ENCODE results near the gene HSPB9.
"Not testable (repeated sequence)": the region's sequence is repeated elsewhere in the genome, so short reads cannot be mapped to it uniquely, and the experiment has no call there.

Gene HSPB9

GRCh38 chr17:42142371-42142896 lies 19.8 kb downstream of the HSPB9 start:
- TF ChIP-seq CTCF (IDR thresholded peaks at IDR 0.05; ENCODE audit: low read depth, low read length) = no peak
- no peak for TF ChIP-seq POLR2A (IDR thresholded peaks at IDR 0.05; ENCODE audit: extremely low read depth, insufficient read length)
- no peak for TF ChIP-seq MYC (IDR thresholded peaks at IDR 0.05; ENCODE audit: low read depth, low read length)
- TF ChIP-seq MAX (IDR thresholded peaks at IDR 0.05; ENCODE audit: low read depth, low read length) = no peak
- no peak overlapping the region for H3K4me3 ChIP-seq (ENCODE audit: low read depth, low read length)
- no peak for DNase-seq (ENCODE audit: low read depth)

GRCh38 chr17:42143138-42143537 lies 20.5 kb downstream of the HSPB9 start:
- not testable (repeated sequence) for DNase-seq (ENCODE audit: low read depth); H3K4me3 ChIP-seq (ENCODE audit: low read depth, low read length)

- DNase-seq (ENCODE audit: low read depth) = no peak
- TF ChIP-seq CTCF (IDR thresholded peaks at IDR 0.05; ENCODE audit: low read depth, low read length) (no peak), MAX (IDR thresholded peaks at IDR 0.05; ENCODE audit: low read depth, low read length) (no peak)
- no peak overlapping the region for H3K4me3 ChIP-seq (ENCODE audit: low read depth, low read length)
Observed at GRCh38 chr17:42146911-42147607, 24.5 kb downstream of the HSPB9 start.

GRCh38 chr17:42153919-42154742 lies 31.5 kb downstream of the HSPB9 start:
- no peak for TF ChIP-seq CTCF (IDR thresholded peaks at IDR 0.05; ENCODE audit: low read depth, low read length)
- no peak for TF ChIP-seq MAX (IDR thresholded peaks at IDR 0.05; ENCODE audit: low read depth, low read length)
- no peak for TF ChIP-seq MYC (IDR thresholded peaks at IDR 0.05; ENCODE audit: low read depth, low read length)
- no peak for TF ChIP-seq POLR2A (IDR thresholded peaks at IDR 0.05; ENCODE audit: extremely low read depth, insufficient read length)
- peak overlapping the region; percentile 99 for H3K4me3 ChIP-seq (ENCODE audit: low read depth, low read length)
- peak; percentile 71 for DNase-seq (ENCODE audit: low read depth)

- no peak overlapping the region for H3K4me3 ChIP-seq (ENCODE audit: low read depth, low read length)
- no peak for DNase-seq (ENCODE audit: low read depth)
- TF ChIP-seq CTCF (IDR thresholded peaks at IDR 0.05; ENCODE audit: low read depth, low read length) = no peak
- no peak for TF ChIP-seq MAX (IDR thresholded peaks at IDR 0.05; ENCODE audit: low read depth, low read length)
- TF ChIP-seq MYC (IDR thresholded peaks at IDR 0.05; ENCODE audit: low read depth, low read length) = no peak
- TF ChIP-seq POLR2A (IDR thresholded peaks at IDR 0.05; ENCODE audit: extremely low read depth, insufficient read length) = no peak
Observed at GRCh38 chr17:42155614-42156045, 33.0 kb downstream of the HSPB9 start.

- no peak overlapping the region for H3K4me3 ChIP-seq (ENCODE audit: low read depth, low read length)
- TF ChIP-seq MAX (IDR thresholded peaks at IDR 0.05; ENCODE audit: low read depth, low read length) = no peak
- TF ChIP-seq POLR2A (IDR thresholded peaks at IDR 0.05; ENCODE audit: extremely low read depth, insufficient read length) = no peak
- TF ChIP-seq CTCF (IDR thresholded peaks at IDR 0.05; ENCODE audit: low read depth, low read length) = no peak
- no peak for TF ChIP-seq MYC (IDR thresholded peaks at IDR 0.05; ENCODE audit: low read depth, low read length)
- no peak for DNase-seq (ENCODE audit: low read depth)
Observed at GRCh38 chr17:42159796-42160530, 37.4 kb downstream of the HSPB9 start.

All from NB4 (cell line).